RPMI7951 (cell line): Measurements from ENCODE around the gene THBS1. TPM values are rescaled to one million over a fixed set of nuclear protein-coding genes. Genes with fewer than 3 reads are reported as not detected.

Experiments
- DNase-seq: peaks from one replicate; pipeline ENCODE4 v3.0.0-alpha.2; 2012; ENCODE audit warnings: low read depth
- total RNA-seq: library from RNA; depleted of rRNA; stranded (reverse); fragments of >200 nt; shearing (Covaris generic); gene quantifications from 2 replicates; pipeline ENCODE4 v1.2.3, GENCODE V29; 2014

Gene THBS1
- total RNA-seq, 1 experiment from 2014 or later: 598 TPM

DNA sequence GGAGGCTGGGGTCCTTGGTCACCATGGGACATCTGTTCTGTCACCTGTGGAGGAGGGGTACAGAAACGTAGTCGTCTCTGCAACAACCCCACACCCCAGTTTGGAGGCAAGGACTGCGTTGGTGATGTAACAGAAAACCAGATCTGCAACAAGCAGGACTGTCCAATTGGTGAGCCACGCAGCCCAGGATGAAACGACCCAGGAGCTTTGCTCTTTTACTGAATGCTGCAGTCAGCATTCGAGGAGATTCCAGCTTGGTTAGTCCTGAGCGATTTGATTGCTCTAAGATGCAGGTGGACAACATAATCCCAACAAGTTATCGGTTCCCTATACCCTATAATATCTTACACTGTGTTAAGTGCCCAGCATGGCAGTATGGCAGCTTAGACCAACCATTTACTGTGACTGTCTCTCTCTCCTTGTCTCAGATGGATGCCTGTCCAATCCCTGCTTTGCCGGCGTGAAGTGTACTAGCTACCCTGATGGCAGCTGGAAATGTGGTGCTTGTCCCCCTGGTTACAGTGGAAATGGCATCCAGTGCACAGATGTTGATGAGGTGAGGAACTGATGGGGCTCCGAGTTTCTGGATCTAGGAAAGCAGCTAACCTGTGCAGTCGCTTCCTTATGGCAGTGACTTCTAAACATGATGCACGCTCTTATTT, 7.8 kb downstream of the THBS1 start:
- peak; percentile 32 for DNase-seq

DNA sequence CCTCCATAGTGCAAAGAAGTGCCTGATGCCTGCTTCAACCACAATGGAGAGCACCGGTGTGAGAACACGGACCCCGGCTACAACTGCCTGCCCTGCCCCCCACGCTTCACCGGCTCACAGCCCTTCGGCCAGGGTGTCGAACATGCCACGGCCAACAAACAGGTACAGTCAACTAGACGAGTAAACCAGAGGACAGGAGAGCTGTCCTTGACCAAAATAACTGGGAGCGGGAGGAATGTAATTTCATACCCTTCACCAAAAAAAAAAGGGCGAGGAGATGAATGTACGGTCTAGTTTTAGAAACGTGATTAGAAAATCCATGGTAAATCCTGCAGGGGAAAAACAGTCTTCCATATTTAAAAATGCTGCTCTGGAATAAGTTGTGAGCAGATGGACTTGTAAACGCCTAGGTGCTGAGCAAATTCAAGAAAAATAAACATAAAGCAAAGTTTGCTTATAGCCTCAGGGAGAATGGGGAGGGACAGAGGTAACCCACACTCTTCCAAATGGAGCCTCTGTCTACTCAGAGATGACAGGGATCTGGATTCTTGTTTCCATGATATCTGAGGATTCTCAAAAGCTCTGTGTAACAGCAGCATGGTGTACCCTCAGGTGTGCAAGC, 8.4 kb downstream of the THBS1 start:
- peak; percentile 53 for DNase-seq

- peak; percentile 21 for DNase-seq
These were observed 9.2 kb downstream of the THBS1 start for GRCh38 chr15:39589815-39590644.

DNA sequence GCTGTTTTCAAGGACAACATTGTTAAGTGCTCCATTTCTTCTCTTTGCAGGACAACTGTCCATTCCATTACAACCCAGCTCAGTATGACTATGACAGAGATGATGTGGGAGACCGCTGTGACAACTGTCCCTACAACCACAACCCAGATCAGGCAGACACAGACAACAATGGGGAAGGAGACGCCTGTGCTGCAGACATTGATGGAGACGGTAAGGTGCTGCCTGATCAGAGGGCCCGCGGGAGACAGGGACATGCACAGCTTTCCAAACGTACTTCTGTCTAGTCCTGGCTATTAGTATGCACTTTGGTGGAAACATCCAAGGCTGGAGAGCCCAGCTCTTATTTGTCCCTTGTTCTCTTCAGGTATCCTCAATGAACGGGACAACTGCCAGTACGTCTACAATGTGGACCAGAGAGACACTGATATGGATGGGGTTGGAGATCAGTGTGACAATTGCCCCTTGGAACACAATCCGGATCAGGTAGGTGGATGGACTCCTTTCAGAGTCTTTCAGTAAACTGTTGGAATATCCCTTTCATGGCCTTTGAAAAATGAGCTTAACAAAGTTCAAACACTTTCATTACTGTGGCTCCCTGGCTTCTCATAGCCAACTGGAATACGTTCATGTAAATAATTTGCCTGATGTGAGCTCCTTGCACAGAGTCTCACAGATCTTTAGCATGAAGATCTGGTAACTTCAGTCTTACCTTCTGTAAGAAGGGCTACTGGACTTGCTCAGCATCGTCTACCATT, 10.4 kb downstream of the THBS1 start:
- DNase-seq: peak; percentile 39

DNA sequence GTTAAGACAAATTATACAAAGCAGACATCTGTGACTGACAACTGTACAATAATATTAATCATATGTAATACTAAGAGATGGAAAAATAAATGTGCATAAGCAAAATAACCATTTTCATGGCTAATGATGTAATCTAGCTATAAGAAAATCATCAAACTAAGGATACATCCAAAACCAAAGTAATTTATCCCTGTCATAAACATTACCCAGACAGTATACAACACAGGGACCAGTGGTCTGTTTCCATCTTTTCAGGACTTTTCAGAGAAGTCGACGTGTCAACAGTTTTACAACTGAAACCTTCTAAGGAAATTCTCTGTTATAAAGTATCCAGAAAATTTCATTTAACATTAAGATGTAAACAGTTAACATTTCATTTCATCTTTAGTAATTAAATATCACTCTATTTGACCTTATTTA, 11.0 kb downstream of the THBS1 start:
- DNase-seq: peak; percentile 16

GRCh38 chr15:39592500-39592899, 11.6 kb downstream of the THBS1 start:
- DNase-seq: peak; percentile 74

DNA sequence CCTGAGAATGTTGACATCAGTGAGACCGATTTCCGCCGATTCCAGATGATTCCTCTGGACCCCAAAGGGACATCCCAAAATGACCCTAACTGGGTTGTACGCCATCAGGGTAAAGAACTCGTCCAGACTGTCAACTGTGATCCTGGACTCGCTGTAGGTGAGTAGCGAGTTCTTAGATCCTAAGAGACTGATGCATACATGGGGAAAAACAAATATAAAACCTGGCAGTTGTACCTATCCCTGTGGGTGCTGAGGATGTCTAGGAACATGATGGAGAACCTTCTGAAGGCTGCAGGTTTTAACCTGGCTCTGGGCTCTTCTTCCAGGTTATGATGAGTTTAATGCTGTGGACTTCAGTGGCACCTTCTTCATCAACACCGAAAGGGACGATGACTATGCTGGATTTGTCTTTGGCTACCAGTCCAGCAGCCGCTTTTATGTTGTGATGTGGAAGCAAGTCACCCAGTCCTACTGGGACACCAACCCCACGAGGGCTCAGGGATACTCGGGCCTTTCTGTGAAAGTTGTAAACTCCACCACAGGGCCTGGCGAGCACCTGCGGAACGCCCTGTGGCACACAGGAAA, 12.3 kb downstream of the THBS1 start:
- DNase-seq: peak; percentile 19

DNA sequence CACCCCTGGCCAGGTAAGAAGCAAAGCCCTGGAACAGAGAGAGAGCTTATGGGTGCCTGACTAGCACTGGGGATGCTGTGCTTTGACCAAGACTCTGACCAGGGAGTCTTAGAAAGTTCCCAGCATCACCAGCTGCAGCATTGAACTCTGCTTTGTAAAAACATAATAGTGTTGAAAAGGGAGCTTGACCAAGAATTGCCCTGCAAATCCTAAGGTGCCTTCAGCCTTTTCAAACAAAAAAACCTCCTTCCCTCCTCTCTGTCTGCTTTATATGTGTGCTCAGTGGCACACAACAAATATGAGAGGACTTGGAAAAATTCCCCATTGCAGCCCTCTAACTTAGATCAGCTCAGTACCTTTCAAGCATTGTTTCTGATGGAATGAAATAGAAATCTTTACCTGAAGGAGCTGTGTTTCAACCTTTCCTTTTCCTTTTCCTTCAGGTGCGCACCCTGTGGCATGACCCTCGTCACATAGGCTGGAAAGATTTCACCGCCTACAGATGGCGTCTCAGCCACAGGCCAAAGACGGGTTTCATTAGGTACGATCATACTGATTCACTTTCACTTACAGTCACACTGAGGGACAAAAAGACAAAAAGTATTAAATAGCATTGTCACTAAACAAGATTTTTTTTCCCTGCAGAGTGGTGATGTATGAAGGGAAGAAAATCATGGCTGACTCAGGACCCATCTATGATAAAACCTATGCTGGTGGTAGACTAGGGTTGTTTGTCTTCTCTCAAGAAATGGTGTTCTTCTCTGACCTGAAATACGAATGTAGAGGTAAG, 13.0 kb downstream of the THBS1 start:
- DNase-seq: peak; percentile 25

- DNase-seq: peak; percentile 37
These were observed 13.8 kb downstream of the THBS1 start for GRCh38 chr15:39594446-39595337.

DNA sequence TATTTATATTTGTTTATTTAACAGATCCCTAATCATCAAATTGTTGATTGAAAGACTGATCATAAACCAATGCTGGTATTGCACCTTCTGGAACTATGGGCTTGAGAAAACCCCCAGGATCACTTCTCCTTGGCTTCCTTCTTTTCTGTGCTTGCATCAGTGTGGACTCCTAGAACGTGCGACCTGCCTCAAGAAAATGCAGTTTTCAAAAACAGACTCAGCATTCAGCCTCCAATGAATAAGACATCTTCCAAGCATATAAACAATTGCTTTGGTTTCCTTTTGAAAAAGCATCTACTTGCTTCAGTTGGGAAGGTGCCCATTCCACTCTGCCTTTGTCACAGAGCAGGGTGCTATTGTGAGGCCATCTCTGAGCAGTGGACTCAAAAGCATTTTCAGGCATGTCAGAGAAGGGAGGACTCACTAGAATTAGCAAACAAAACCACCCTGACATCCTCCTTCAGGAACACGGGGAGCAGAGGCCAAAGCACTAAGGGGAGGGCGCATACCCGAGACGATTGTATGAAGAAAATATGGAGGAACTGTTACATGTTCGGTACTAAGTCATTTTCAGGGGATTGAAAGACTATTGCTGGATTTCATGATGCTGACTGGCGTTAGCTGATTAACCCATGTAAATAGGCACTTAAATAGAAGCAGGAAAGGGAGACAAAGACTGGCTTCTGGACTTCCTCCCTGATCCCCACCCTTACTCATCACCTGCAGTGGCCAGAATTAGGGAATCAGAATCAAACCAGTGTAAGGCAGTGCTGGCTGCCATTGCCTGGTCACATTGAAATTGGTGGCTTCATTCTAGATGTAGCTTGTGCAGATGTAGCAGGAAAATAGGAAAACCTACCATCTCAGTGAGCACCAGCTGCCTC, 14.7 kb downstream of the THBS1 start:
- DNase-seq: peak; percentile 32

GRCh38 chr15:39596358-39597051, 15.6 kb downstream of the THBS1 start:
- DNase-seq: peak; percentile 17

- DNase-seq: no peak
These were observed 16.5 kb downstream of the THBS1 start for GRCh38 chr15:39597336-39597735.

DNA sequence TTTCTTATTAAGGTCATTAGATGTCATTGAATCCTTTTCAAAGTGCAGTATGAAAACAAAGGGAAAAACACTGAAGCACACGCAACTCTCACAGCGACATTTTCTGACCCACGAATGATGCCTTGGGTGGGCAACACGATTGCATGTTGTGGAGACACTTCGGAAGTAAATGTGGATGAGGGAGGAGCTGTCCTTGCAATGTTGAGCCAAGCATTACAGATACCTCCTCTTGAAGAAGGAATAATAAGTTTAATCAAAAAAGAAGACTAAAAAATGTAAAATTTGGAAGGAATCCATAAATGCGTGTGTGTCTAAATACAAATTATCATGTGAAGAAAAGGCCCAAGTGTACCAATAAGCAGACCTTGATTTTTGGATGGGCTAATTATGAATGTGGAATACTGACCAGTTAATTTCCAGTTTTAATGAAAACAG, 16.9 kb downstream of the THBS1 start:
- peak; percentile 47 for DNase-seq

GRCh38 chr15:39598186-39598850, 17.4 kb downstream of the THBS1 start:
- DNase-seq: peak; percentile 55

DNA sequence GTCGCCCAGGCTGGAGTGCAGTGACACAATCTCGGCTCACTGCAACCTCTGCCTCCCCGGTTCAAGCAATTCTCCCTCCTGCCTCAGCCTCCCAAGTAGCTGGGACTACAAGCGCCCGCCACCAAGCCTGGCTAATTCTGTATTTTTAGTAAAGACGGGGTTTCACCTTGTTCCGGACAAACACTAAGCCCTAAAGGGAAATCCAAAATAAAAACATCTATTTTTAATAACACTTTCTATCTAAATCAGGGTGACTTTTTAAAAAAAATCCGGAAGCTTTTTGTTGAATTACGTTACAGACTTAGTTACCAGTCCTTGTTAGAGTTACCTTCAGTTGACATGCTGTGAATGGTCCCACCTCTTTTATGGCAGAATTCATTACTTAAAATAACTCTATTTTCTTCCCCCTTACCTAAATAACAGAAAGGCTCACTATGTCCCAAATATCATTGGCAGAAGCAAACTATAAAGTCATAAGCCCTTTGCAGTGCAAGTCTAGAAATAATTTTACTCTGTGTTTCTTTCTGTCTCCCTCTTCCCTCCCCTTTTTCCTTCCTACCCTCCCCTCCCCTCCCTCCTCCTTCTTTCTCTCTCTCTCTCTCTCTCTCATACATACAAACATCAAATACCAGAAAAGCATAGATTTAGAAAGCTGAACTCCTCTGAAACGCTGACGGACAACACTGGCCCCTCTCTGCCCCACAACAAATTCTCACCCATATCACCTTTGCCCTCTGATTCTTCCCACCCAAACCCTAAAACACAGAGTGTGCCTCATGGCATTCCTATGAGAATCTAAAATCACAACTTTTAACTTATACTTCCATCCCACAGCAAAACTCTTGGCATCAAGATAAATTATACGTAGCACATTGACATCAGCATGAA, 18.3 kb downstream of the THBS1 start:
- DNase-seq: peak; percentile 37

- DNase-seq: peak; percentile 20
These were observed 19.0 kb downstream of the THBS1 start for GRCh38 chr15:39599871-39600270.
